ENCODE results near the gene ESR1.

Gene ESR1

GRCh38 chr6:152094992-152095592, 287.6 kb downstream of the ESR1 start:
- DNase-seq (ENCODE audit: low read depth), result no peak

GRCh38 chr6:152096863-152097496, 289.5 kb downstream of the ESR1 start:
- DNase-seq (ENCODE audit: low read depth), result no peak

GRCh38 chr6:152098683-152099082, 291.2 kb downstream of the ESR1 start:
- DNase-seq (ENCODE audit: low read depth), result no peak

- DNase-seq (ENCODE audit: low read depth), result no peak
These were observed 292.1 kb downstream of the ESR1 start for GRCh38 chr6:152099446-152100182.

GRCh38 chr6:152100183-152100618, 292.7 kb downstream of the ESR1 start:
- DNase-seq (ENCODE audit: low read depth), result no peak

- DNase-seq (ENCODE audit: low read depth), result no peak
These were observed 300.5 kb downstream of the ESR1 start for GRCh38 chr6:152107973-152108372.

GRCh38 chr6:152110886-152111820, 303.7 kb downstream of the ESR1 start:
- no peak for DNase-seq (ENCODE audit: low read depth)

- no peak for DNase-seq (ENCODE audit: low read depth)
These were observed 305.2 kb downstream of the ESR1 start for GRCh38 chr6:152112491-152113261.

GRCh38 chr6:152117156-152118133, 310.0 kb downstream of the ESR1 start:
- DNase-seq (ENCODE audit: low read depth), result no peak

- no peak for DNase-seq (ENCODE audit: low read depth)
These were observed 310.7 kb downstream of the ESR1 start for GRCh38 chr6:152118224-152118623.

- no peak for DNase-seq (ENCODE audit: low read depth)
These were observed 311.2 kb downstream of the ESR1 start for GRCh38 chr6:152118678-152119077.

GRCh38 chr6:152119831-152120230, 312.3 kb downstream of the ESR1 start:
- no peak for DNase-seq (ENCODE audit: low read depth)

- DNase-seq (ENCODE audit: low read depth), result no peak
These were observed 314.4 kb downstream of the ESR1 start for GRCh38 chr6:152121910-152122309.

- DNase-seq (ENCODE audit: low read depth), result no peak
These were observed 315.0 kb downstream of the ESR1 start for GRCh38 chr6:152122434-152122833.

- DNase-seq (ENCODE audit: low read depth), result no peak
These were observed 315.6 kb downstream of the ESR1 start for GRCh38 chr6:152123076-152123475.

GRCh38 chr6:152124429-152125074, 317.1 kb downstream of the ESR1 start:
- no peak for DNase-seq (ENCODE audit: low read depth)

- DNase-seq (ENCODE audit: low read depth), result no peak
These were observed 320.1 kb downstream of the ESR1 start for GRCh38 chr6:152127432-152128165.

- DNase-seq (ENCODE audit: low read depth), result no peak
These were observed 322.2 kb downstream of the ESR1 start for GRCh38 chr6:152129691-152130151.

GRCh38 chr6:152130441-152130840, 323.0 kb downstream of the ESR1 start:
- DNase-seq (ENCODE audit: low read depth), result no peak
